ENCODE data around the gene CIRBP.
"Not testable (repeated sequence)": the region's sequence is repeated elsewhere in the genome, so short reads cannot be mapped to it uniquely, and the experiment has no call there.

CIRBP gene

DNA sequence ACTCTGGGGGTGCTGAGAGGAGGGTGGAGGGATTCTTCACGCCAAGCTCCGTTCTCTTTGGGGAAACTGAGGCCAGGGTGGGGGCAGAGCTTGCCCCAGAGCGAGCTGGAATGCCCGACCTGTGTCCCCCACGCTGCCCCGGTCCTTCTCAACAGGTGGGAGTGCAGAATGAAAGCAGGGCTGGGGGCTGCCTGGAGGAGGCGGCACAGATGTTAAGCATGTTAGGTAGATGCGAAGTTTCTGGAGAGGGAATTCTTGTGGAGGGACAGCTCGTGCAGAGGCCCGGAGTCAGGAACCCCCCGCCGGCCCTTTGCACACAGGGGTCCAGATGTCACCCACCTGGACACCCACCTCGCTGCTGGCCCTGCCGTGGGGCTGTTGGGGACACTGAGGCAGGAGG lies 25.6 kb downstream of the CIRBP start:
- no peak for DNase-seq

DNA sequence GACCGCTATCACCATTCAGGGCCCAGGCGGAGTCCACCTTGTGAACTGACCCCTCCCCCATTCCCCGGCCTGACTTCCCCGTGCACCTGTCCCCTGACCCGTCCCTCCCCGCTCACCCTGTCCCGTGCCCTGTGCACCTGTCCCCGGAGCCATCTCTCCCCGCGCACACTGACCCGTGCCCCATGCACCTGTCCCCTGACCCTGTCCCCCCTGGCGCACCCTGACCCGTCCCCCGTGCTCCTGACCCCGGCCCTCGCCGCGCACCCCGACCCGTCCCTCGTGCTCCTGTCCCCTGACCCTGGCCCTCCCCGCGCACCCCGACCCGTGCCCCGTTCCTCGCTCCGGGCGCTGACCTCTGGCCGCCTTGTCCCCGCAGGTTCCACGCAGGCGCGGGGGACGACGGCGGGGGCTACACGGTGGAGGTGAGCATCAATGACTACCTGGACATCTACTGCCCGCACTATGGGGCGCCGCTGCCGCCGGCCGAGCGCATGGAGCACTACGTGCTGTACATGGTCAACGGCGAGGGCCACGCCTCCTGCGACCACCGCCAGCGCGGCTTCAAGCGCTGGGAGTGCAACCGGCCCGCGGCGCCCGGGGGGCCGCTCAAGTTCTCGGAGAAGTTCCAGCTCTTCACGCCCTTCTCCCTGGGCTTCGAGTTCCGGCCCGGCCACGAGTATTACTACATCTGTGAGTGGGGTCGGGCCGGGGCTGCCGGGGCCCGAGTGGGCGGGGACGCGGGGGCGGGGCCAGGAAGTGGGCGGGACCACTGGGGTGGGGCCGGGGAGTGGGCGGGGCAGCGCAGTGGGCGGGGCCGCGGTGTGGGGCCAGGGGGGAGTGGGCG lies 26.3 kb downstream of the CIRBP start:
- DNase-seq = no peak

DNA sequence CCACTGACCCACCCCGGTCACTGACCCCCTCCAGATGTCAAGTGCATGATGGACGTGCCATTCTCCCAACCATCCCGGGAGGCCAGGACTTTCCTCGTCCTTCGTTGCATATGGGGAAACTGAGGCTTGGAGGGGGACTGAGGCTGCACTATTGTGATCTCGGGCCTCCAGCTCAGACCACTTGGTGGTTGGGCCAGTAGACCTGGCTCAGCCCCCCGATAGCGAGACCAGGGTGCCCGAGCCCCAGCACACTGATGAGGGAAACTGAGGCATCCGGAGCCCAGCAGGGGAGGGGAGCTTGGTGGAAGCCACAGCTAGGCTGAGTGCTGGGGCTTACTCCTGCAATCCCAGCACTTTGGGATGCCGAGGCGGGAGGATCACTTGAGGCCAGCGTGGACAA lies 26.9 kb downstream of the CIRBP start:
- DNase-seq = no peak

DNA sequence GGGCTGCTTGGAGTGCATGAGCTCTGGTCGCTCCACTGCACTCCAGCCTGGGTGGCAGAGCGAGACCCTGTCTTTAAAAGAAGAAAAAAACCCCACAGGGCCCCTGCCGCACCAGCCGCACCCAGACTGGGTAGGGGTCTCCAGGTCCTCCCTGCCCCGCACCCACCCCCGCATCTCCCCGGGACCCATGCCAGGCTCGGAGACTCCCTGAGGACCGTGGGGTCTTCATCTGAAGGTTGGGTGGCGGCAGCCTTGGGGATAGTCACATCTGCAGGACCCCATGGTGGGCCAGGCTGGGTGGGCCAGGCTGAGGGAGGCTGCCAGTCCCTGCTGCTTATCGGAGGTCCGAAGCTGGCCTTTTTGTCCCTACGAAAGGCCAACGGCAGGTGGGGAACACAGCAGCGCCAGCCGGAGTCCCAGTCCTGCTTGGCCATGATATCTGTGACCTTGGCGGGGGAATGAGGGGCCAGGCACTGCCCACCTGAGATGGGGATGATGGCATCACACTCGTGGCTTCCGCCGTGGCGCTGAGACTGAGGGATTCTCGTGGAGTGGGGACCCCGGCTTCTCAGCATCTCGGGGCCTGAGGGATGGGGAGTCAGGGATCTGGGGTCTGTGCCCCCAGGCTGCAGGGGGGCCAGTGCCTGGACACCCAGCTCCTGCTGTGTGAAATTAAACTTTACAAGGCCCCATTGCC lies 27.6 kb downstream of the CIRBP start:
- DNase-seq = no peak

DNA sequence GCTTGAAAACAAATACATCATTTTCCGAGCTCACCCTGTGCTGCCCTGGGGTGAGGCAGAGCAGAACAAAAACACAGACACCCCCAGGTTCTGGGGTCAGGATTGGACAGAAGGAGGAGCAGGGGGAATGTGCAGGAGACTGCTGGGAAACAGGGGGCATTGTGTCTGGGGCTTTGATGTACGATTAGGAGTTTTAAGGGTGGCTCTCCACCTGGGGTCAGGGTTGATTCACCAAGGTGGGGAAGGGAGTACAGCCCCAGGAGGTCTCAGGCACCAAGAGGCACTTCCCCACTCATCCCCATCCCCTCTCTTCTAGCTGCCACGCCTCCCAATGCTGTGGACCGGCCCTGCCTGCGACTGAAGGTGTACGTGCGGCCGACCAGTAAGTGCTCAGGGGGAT lies 29.1 kb downstream of the CIRBP start:
- DNase-seq = no peak

DNA sequence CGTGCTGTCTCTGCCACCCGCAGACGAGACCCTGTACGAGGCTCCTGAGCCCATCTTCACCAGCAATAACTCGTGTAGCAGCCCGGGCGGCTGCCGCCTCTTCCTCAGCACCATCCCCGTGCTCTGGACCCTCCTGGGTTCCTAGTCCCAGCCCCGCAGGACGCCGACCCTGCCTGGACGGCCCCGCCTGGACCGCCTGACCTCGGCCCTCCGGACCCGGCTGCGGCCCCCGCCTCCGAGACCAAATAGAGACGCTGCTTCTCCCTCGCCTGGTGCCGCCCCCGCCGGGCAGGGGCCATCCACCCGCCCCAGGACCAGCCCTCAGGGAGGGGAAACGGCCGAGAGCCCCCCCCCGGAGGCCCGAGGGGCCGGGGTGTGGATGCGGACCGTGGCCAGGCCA lies 30.7 kb downstream of the CIRBP start:
- no peak for DNase-seq

DNA sequence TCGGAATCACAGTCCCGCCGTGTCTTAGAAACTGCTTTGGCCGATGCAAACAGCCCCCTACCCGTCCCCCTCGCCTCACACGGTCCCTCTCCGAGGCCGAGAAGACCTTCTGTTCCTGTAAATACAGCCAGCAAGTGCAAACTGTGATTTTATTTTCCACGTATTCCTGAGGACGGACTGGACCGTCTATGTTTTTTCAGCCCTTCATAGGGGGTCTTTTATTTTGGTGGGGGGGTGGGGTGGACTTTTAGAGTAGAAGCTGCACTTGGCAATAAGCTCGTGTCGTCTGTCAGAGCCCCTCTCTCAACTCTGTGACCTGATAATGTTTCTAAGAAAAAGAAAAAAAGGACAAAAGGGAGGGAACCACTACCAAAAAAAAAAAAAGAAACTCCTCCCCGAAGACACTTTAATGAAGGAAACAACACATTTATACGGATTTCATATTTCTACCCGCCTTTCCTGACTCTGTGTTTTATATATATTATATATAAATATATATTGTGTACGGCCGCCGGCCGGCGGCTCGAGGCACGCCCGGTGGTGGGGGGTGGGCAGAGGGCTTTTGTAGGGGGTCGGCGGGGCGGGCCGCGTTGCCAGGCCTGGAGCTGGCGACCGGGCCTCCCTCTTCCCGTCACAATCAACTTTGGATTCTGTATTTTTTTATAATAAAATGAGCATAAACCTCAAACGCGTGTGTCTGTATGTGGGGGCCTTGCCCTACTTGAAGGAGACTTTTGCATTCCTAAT lies 31.8 kb downstream of the CIRBP start:
- DNase-seq = no peak

DNA sequence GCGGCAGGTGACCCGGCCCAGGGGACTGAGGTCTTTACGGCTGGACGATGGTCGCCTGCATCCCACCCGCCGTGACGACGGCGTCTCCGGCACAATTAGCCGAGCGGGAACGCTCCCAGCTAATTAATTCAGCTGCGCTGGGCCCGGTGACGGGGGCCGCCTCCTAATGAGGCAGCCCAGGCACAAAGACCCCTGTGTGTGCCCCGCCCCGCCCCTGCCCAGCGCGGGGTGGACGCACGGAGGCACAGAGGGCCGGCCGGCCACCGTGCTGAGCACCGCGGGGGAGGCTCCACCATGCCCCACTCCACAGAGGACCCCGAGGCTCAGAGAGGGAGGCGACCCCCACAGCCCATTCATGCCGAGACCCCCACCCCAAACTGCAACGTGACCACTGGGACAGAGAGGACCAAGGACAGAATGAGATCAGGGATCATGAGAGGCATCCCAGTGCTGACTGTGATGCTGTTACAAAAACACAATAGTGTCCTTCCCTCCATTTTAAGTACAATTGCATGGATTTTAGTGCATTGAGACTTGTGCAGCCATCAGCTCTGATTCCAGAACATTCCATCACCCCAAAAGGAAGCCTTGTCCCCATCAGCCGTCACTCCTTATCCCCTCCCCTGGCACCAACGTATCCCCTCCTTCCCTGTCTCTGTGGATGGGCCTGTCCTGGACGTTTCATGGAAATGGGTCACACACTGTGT lies 33.6 kb downstream of the CIRBP start:
- DNase-seq = no peak

DNA sequence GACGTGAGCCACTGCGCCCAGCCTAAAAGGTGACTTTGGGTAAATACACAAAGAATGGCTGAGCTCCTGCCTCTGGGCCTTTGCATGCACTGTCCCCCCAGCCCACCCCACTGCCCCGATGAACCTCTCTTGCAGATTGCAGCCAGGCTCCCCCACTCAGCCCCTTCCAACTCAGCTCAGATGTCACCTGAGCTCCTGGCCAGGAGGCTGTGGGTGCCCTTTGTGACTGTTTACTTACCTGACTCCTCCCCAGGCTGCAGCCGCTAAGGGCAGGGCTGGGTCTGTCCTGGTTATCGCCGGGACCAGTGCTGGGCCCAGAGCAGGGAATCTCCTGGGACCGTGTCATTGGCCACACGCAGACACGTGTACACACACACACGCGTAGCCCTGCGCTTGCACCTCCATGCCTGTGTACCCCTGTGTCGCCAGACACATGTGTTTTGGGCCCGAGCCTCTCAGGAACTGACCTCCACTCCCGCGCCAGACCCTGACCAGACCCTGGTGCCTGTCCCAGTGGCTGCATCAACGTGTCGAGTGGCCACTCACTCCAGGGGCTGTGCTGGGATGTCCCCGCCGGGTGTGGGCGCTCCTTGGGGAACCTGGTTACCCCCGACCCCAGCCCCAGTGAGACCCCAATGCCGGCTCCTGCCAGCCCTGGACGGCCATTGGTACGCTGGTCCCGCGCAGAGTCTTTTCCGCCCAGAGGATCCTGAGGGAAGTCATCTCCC lies 35.2 kb downstream of the CIRBP start:
- no peak for DNase-seq

DNA sequence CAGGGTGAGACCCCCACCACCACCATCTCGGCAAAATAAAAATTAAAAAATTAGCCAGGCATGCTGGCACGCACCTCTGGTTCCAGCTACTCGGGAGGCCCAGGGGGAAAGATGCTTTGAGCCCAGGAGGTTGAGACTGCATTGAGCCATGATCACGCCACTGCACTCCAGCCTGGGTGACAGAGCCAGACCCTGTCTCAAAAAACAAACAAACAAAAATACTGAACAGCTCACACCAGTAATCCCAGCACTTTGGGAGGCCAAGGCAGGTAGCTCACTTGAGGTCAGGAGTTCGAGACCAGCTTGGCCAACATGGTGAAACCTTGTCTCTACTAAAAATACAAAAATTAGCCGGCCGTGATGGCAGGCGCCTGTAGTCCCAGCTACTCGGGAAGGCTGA lies 36.2 kb downstream of the CIRBP start:
- DNase-seq = not testable (repeated sequence)

DNA sequence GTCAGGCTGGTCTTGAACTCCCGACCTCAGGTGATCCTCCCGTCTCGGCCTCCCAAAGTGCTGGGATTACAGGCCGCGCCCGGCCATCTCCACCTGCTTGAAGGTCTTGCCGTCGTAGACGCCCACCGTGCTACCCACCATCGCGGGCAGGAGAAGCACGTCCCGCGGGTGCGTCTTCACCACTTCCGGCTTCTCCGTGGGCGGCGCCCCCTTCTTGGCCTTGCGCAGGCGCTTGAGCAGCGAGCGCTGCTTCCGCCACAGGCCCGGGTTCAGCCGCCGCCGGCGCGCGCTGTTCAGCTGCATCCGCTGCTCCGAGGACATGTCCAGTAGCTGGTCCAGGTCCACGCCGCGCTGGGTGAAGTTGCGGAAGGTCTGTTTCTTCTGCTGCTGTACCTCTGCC lies 38.2 kb downstream of the CIRBP start:
- DNase-seq = no peak

DNA sequence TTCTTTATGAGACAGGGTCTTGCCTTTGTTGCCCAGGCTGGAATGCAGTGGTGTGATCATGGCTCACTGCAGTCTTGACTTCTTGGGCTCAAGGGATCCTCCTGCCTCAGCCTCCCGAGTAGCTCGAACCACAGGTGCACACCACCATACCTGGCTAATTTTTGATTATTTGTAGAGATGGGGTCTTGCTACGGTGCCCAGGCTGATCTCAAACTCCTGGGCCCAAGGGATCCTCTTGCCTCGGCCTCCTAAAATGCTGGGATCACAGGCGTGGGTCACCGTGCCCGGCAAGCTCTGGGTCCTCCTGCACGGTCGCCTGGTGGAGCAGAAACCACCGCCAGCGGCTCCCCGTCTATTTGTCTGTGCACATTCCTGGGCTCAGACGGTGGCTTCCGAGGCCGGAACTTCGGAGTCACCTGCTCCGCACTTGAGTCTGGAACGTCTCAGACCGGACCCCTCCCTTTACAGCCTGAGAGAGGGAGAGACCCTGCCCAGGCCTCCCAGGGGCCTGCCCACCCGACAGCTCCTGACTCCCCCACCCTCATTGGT lies 38.7 kb downstream of the CIRBP start:
- no peak for DNase-seq

DNA sequence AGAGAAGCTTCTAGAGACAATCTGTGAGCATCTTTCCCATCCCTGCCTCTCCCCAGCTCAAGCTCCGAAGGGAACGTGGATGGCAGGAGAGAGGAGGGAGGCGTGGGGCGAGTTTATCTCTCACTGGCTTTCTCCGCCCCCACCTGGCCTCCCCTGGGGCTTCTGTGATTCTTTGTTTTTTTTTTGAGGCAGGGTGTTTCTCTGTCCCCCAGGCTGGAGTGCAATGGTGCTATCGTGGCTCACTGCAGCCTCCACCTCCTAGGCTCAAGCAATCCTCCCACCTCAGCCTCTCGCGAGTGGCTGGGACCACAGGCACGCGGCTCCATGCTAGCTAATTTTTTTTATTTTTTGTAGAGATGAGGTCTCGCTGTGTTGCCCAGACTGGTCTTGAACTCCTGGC lies 39.6 kb downstream of the CIRBP start:
- no peak for DNase-seq

DNA sequence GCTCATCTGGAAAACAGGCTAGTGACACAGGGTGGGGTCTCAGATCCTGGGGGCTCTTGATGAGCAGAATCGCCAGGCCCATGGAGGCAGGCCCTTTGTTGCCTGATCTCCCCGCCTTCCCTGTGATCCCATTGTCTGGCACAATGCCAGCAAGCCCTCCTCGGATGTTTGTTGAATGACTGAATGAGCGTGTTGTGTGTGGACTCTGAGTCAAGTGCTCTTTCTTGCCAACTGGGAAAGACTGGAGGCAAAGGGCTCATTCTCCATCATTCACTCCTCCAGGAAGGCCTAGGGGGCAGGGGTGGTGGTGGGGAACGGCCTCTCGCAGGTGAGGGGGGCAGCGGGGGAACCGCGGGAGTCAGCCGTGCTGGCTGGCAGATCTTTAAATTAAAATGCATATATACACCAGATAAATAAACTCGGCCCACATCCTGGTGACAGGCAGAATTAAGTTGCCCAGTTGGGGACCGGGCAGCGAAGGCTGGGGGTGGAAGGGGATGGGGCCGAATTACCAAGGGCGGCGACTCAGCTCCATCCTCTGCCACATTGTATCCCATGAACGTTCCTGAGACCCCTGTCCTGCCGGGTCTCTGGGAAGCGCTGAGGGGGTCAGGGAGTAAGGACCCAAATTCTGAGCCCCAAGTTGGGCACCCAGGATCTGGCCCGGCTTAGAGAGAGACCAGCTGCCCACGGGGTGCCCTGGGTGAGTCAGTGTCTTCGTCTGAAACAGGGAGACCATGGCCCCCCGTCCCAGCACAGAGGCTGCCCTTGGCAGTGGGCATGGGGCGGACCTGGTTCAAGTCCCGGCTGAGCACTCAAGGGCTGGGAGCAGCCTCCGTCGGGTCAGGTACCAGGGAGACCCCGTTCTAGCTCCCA lies 41.1 kb downstream of the CIRBP start:
- DNase-seq = no peak

DNA sequence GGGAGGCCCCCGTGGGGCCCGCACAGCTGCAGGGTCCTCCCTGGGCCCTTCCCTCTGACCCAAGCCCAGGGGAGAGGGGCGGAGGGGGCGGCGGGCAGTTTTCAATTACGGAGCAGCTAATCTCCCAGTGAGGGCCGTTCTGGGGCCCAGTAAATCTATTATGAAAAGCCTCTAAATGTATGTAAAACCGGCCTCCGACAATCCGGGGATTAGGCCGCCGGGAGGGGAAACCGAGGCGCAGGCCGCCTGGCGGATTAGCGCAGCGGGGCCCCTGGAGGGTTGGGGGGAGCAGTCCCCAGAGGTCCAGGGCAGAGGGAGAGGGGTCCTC lies 41.7 kb downstream of the CIRBP start:
- no peak for DNase-seq

DNA sequence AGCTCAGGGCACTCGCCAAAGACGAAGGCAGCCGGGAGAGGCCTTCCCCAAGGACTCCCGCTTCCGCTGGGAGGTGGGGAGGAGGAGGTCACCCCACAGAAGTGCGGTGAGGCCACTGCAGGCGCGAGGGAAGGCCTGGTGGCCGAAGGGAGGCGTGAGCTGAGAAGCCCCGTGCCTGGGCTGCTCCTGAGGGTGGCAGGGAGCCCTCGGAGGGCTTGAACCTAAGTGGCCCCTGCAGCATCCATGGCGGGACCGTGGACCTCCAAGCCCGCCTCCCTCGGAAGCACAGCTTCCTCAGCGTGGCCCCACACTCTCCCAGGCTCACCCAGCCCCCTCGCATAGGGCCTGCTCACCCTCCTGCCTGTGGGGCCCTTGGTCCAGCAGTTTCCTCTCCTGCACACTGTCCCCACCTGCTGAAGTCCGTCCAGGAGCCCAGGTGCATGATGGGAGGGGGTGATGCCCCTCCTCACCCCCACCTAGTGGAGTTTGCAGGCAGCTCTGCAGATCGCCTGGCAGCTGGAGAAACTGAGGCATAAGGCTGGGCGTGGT lies 42.5 kb downstream of the CIRBP start:
- no peak for DNase-seq

DNA sequence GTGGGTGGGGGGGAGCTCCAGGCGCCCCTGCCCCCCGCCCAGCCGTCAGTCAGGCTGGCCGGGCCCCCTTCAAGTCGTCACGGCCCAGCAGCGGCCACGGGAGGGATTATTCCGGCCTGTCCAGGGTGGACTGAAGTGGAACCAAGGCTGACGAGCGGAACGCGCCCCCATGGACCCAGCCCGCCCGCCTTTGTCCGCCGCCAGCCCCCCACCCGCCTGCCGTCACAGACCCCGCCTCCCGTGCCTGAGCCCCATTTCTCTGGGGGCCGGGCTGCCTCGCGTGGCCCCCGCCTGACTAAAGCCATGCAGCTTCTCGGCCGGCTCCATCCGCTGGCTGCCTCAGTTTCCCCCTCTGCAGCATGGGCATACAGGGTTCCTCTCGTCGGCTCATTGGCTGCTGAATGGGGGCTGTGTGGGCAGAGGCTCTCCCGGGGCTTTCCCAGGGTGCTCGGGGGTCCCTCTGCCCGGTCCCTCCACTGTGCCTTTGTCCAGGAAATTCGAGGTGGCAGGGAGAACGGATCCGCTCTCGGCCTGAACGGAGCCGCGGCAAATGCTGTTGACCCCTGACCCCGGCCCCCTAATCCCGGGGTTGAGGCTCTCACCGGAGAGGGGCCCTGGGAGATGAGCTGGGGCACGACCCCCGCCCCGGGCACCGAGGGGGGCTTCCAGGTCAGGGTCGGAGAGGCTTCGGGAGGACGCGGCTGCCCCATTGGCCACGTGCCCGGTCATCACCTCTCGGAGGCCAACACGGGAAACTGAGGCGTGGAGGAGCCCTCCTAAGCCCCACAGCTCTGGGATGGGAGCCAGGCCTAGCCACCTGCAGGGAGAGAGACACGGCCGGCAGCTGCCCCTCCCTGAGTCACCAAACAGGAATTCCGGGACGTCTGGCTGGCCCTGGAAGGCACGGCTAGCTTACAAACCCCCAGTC lies 43.9 kb downstream of the CIRBP start:
- DNase-seq = no peak

DNA sequence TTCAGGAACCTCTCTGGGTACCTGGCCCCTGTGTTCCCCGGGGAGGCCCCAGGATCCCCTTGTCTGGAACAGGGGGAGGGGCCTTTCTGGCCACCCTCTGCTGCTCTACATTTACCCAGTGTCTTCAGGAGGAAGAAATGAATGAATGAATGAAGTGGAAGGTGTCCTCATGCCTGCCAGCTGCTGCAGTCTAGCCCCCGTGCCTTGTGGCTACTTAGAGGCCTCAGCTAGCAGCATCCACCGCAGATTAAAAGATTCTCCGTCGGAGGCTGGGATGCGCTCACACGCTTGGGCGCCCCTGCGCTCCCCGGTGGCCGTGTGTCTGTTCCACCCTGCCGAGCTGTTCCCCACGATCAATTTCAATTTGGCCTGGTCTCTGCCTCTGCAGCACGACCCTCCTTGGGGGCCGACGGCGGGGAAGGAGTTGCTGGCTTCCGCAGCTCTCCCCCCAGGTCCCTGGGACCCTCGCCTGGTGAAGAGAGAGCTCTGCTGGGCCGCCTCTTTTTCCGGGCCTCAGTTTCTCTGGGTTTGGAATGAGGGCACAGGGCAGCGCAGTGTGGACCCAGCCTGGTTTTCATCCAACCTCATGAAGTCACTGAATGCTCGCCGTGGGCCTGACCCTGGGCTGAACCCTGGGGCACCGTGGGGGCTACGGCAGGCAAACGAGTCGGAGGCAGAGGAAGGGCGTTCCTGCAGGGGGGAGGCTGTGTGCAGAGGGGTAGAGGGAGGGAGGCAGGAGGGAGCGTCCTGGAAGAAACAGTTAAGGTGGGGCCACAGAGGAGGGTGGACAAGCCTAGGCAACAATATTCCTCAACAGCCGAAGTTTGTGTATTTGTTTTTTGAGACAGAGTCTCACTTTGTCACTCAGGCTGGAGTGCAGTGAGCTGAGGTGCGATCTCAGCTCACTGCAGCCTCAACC lies 44.8 kb downstream of the CIRBP start:
- DNase-seq = no peak

Measured in CD4-positive, alpha-beta T cell treated with Interleukin-4 for 4 hours (primary cell).